Stimulated activated CD8-positive, alpha-beta memory T cell treated with anti-CD3 and anti-CD28 coated beads, Interleukin-4, amount 100 ng/mL, for 4 hours (primary cell): ENCODE data around the gene LRRC56.
"Not testable (repeated sequence)": the region's sequence is repeated elsewhere in the genome, so short reads cannot be mapped to it uniquely, and the experiment has no call there.

Experiments
- DNase-seq, 2 donors: peaks; one replicate each; pipeline ENCODE4 v3.0.0-alpha.2; 2020; ENCODE audit warnings: low read depth in 2 of 2, low spot score in 1 of 2

LRRC56 gene

GRCh38 chr11:501001-501682 is 36.2 kb upstream of the LRRC56 start:
- no peak for DNase-seq

- DNase-seq = no peak
Measured at GRCh38 chr11:501683-502287, 35.5 kb upstream of the LRRC56 start.

- no peak for DNase-seq
Measured at GRCh38 chr11:502288-503178, 34.8 kb upstream of the LRRC56 start.

- DNase-seq = no peak
Measured at GRCh38 chr11:503179-503981, 33.9 kb upstream of the LRRC56 start.

DNA sequence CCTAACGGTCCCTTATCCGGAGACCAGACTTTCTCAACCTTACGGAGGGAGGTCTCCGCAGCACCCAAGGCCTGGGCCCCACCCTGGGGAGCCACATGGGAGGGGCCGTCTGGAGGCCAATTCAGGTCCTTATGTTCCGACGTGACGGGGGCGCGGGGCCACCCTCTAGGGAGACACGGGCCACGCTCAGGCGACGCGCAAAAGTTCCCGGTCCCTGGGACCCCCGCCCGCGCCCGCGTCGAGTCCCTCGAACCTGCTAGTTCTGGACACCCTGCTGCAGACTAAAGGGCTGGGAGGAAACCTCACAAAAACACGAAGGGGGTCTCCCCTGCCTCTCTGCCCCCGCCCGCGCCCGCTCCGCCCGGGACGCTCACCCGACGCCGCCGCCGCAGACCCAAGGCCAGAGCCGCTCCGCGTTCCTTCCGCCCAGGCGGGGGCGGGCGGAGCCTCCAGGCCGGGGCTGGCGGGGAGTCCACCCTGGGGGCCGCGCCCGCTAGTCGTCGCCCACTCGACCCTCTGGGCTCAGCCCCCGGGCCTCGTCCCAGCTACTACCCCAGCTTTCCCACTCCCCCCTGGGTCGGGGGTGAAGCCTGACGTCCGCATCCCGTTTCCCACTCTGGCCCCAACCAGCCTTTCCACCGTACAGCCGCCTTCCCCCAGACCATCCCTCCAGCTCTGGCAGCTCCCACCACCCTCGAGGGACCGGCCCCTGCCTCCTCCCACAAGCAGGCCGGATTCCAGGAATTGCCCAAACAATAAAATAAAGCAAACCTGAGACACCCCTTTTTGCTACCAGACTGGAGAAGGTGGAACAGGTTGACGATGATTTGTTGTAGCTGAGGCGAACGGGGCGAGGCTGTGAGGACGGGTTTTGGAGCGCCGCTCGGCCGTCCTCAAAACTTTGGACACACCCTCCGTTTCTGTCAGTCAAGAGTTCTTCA is 33.0 kb upstream of the LRRC56 start:
- no peak for DNase-seq

DNA sequence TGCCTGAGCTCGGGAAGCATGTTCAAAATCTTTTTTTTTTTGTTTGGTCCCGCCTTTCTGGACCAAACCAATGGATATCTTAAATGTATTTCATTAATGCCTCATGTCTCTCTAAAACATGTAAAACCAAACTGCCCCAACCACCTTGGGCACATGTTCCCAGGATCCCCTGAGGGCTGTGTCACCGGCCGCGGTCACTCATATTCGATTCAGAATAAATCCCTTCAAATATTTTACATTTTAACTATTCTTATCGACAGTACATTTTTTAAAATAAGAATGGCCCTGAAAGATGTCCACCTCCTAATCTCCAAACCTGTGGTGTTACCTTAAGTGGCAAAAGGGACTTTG is 32.4 kb upstream of the LRRC56 start:
- no peak for DNase-seq

DNA sequence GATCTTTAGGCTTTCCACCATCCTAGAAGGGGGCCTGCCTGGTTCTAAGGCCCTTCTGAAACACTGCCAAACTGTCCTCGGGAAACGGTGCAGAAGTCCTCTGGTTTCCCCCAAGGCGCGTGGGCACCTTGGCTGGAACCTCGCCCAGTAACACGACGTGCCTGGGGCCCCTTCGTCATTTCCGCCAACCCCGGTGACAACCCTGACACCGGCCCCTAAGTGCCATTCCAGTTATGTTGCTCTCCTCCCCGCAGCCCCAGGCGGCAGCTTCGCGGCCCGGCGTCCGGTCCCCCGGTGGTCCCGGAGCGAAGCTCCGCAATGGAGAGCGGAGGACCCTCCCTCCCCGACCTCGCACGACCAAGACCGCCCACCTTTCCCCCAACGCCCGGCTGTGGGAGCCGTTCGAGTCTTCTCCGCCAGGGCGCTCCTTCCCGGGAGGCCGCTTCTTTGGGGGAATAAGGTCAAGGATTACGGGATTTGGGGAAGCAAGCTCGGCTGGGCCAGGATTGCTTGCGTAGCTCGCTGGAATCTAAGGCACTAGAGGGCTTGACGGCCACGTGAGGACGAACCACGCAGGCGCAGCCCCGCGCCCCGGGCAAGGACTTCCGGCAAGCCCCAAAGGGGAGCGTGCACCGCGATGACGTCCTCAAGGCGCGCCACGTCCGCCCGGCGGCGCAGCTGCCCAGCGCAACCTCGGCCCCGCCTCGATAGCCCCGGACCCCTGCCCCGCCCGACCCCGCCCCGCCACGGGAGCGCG is 30.9 kb upstream of the LRRC56 start:
- peak; percentile 93 to 95 for DNase-seq

GRCh38 chr11:506995-507726 is 30.2 kb upstream of the LRRC56 start, which contains the start of gene RNH1:
RNH1 (minus strand) TSS chr11:507242; CDS start chr11:502162, 5,080 bp downstream.
- DNase-seq = peak; percentile 99

DNA sequence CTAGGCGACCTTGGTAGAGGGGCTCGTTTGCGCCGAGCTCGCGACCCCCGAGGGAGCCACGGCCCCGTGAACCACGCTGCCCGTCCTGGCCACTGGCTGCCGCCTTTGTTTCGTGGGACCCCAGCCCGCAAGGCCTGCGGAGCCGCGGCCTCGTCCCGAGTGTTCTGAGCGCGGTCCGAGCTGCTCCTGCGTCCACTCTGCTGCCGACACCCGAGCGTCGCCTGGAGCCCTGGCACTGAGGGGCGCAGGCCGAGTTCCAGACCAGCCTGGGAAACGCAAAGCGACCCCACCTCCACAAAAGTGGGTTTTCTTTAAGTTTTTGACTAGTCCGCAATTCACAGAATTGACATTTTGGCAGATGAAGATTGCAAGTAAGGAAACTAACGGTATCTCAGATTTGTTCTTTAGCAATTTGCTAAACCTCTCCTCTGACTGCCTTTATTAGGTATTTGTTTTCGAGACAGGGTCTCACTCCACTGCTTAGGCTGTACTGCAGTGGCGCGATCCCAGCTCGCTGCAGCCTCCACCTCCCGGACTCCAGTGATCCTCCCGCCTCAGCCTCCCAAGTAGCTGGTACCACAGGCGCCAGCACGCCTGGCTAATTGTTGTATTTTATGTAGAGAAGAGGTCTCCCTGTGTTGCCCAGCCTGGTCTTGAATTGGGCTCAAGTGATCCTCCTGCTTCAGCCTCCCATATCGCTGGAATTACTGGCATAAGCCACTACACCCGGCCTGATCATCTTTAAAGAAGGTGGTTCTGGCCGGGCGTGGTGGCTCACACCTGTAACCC is 29.4 kb upstream of the LRRC56 start:
- no peak for DNase-seq

- DNase-seq = no peak
Measured at GRCh38 chr11:508956-509355, 28.4 kb upstream of the LRRC56 start.

DNA sequence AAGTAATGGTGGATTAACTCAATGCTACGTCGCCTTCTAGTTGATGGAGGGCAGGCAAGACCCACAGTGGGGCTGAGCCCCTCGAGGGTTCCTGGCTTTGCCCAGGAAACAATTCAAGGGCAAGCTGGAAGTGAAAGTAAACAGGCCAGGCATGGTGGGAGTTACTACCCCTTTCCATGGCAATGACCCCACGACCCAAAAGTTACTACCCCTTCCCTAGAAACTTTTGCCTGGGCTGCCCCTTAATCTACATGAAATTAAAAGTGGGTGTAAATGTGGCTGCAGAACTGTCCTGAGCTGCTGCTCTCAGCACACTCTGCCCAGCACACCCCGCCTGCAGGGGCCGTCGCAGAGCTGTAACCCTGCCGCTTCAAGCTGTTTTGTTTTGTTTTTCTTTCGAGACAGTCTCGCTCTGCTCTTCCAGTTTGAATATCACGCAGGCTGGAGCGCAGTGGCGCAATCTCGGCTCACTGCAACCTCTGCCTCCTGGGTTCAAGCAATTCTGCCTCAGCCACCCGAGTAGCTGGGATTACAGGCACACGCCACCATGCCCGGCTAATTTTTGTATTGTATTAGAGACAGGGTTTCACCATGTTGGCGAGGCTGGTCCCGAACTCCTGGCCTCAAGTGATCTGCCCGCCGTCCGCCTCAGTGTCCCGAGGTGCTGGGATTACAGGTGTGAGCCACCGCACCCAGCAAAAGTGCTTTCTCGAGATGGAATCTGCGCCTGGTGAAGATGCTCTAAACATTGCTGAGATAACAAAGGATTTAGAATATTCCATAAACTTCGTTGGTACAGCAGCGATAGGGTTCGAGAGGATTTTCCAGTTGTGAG is 24.3 kb upstream of the LRRC56 start:
- DNase-seq = no peak

- DNase-seq = no peak
Measured at GRCh38 chr11:514606-515005, 22.7 kb upstream of the LRRC56 start.

DNA sequence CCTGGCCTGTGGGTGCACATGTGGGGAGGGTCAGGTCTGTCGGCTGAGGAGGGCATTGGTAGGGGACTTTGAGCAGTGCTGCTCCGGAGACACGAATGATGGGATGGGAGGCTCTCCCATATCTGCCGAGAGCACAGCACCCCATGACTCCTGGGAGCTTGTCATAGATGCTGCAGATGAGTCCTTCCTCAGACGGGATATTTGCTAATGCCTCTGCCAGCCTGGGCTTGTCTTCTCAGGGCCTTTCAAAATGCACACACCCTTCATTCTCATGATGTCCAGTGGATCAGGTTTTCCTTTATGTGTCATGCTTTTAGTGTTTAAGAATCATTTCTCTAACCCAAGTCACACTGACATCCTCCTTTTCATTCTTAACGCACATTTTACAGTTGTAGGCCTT is 22.2 kb upstream of the LRRC56 start:
- no peak for DNase-seq

GRCh38 chr11:516400-516799 is 20.9 kb upstream of the LRRC56 start:
- DNase-seq = no peak

- not testable (repeated sequence) for DNase-seq
Measured at GRCh38 chr11:516918-517685, 20.2 kb upstream of the LRRC56 start.

- peak; percentile 67 to 72 for DNase-seq
Measured at GRCh38 chr11:518463-519202, 18.7 kb upstream of the LRRC56 start.
